HCT116 (cell line): ENCODE results near the gene CRX.

Source experiments
- EGR1 ChIP-seq: IDR thresholded peaks from 2 replicates; pipeline ENCODE4 v1.6.1; 2012; ENCODE audit warnings: low read depth
- EZH2 ChIP-seq: fragments of 200-600 bp; sonication (generic); IDR thresholded peaks from 2 replicates; pipeline ENCODE4 v1.6.1; 2017; ENCODE audit warnings: antibody characterized with exemption, mixed run types
- FOSL1 ChIP-seq: IDR thresholded peaks from 2 replicates; pipeline ENCODE4 v1.6.1; 2012; ENCODE audit warnings: low read depth
- ZNF274 ChIP-seq: fragments of 200-500 bp; sonication (Bioruptor generic); IDR thresholded peaks from 2 replicates; pipeline ENCODE4 v1.6.1; 2014; ENCODE audit warnings: mild to moderate bottlenecking, low read depth, low read length, inconsistent platforms
- TF ChIP-seq, protein P1 (sequence below), 3 experiments: fragments of 200-600 bp in 1 of 3; sonication (generic) in 1 of 3; IDR thresholded peaks in 2 of 3; conservative IDR thresholded peaks in 1 of 3; 2 replicates each; pipeline ENCODE4 v1.5.1; 2012 to 2017; ENCODE audit warnings: low read depth in 2 of 3, low read length in 2 of 3, antibody characterized with exemption in 1 of 3, borderline replicate concordance in 1 of 3, control low read depth in 1 of 3, mild to moderate bottlenecking in 1 of 3, mixed read lengths in 1 of 3, mixed run types in 1 of 3, moderate library complexity in 1 of 3; ENCODE audit not compliant: insufficient read depth in 1 of 3

- TF ChIP-seq EGR1 (no peak), EZH2 (no peak), FOSL1 (no peak), ZNF274 (no peak)
- TF ChIP-seq, protein P1, sequence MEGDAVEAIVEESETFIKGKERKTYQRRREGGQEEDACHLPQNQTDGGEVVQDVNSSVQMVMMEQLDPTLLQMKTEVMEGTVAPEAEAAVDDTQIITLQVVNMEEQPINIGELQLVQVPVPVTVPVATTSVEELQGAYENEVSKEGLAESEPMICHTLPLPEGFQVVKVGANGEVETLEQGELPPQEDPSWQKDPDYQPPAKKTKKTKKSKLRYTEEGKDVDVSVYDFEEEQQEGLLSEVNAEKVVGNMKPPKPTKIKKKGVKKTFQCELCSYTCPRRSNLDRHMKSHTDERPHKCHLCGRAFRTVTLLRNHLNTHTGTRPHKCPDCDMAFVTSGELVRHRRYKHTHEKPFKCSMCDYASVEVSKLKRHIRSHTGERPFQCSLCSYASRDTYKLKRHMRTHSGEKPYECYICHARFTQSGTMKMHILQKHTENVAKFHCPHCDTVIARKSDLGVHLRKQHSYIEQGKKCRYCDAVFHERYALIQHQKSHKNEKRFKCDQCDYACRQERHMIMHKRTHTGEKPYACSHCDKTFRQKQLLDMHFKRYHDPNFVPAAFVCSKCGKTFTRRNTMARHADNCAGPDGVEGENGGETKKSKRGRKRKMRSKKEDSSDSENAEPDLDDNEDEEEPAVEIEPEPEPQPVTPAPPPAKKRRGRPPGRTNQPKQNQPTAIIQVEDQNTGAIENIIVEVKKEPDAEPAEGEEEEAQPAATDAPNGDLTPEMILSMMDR (IDR thresholded peaks at IDR 0.05 in 2 of 3, conservative IDR thresholded peaks at IDR 0.05 in 1 of 3; ENCODE audit: borderline replicate concordance in 1 of 3, insufficient read depth in 1 of 3, low read depth in 2 of 3, low read length in 2 of 3): no peak
Observed at GRCh38 chr19:47891622-47891922, 69.8 kb downstream of the CRX start.
